GM19099 (cell line): ENCODE data around the gene LRIT3.

Experiments
- POLR2A ChIP-seq: IDR thresholded peaks from 3 replicates; pipeline ENCODE4 v1.6.1; 2011; ENCODE audit warnings: low read depth; ENCODE audit not compliant: insufficient read length; ENCODE audit errors: extremely low read depth

Gene LRIT3

DNA sequence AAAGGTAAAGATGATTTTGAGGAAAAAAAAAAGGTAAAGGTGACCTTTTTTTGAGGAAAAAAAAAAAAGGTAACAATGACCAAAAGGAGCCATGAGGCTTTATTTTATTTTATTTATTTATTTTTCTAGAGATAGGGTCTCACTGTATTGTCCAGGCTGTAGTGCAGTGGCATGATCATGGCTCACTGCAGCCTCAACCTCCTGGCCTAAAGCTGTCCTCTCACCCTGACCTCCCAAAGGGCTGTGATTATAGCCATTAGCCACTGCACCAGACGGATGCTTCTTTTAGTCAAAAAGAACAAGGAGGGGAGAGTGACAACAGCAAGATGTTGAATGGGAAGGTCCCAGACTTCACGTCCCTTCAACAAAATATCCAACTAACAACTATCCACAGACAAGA is 30.4 kb downstream of the LRIT3 start:
- no peak for TF ChIP-seq POLR2A

DNA sequence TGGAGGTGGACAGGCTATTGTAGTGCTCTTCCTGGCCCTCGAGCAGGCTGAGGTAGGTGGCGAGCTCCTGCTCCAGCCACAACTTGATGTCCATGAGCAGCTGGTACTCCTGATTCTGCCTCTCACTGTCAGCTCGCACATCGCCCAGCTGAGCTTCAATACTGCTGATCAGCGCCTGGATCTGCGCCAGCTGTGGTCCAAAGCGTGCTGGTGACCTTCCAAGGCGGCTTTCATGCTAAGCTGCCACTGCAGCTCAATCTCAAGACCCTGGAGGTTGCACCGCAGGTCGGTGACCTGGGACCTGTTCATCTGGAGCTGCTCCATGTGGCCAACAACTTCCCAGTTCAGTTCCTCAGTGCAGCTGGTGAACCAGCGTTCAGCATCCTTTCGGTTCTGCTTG is 31.2 kb downstream of the LRIT3 start:
- TF ChIP-seq POLR2A: no peak

DNA sequence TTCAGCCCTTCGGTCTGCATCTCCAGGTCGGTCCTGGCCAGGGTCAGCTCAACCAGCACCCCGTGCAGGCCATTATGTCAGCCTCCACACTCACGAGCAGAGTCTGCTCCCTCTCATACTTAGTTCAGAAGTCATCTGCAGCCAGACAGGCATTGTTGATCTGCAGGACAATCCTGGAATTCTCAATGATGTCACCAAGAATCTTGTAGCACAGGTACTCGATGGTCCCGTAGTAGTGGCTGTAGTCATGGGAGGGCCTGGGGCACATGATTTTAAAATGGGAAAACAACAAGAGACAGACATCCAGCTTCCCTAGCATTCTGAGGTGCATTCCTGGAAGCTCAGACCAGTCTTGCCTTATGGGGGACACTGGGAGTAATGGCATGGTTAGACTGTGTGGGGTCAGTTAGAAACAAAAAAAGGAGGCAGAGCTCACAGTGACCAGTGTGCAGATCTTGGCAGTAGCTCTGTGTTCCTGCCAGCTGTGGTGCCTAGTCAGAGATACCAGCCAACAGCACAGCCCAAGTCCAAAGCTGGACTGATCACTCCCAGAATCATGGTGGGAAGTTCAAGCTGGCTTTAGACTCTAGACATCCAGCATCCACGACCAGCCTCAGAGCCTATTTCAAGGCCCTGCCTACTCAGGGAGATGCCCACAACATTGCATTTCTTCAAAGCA is 31.9 kb downstream of the LRIT3 start:
- TF ChIP-seq POLR2A: no peak

DNA sequence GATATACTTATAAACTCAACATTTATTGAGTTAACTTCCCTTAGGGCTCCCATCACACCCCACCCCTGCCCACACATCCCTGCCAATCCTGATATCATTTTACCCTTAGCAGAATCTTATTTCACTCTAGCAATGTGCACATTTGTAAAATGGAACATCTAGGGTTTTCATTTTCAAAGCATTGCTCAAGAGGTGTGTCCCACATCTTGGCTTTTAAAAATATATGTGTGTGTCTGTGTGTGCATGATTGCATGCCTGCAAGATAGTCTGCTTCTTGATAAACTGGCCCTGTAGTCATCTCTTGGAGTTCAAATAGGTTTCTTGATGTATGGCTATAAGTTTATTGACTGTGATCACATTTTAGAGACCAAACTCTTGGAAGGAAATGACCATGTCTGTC is 38.4 kb downstream of the LRIT3 start:
- no peak for TF ChIP-seq POLR2A

DNA sequence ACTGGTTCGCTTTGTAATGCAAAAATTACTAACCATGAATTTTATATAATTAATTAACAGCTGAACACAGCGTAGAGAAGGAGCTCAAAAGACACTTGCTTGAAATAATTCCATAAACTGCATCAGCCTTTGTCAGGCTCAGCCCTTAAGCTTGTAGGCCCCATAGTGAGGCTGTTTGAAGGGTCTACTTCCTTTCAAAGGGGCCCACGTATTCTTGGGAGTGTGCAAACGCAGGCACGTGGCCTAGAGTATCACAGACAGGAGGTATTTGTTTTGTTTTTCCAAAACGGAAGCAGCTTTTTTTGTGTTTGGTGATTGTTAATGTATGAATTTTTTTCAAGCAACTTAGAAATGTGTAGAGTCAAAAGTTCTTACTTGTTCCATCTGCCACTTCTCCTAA is 39.2 kb downstream of the LRIT3 start:
- TF ChIP-seq POLR2A: no peak

DNA sequence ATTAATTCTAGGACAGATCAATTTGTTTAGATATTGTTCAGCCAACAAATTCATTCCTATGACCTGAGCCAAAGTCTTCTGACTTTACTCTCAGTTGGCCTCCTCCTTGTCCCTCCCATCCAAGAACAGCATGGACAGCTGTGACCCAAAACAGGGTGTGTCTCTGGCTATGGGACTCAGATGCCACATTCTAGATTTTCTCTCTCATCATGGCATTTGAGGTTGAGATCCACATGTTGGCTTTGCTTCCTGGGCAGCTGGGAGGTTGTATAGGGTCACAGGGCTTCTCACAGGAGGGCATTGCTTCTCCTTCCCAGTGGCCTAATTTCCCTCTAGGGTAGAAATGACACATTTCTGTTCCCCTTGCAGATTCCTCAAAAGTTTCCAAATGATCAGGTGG is 42.2 kb downstream of the LRIT3 start:
- no peak for TF ChIP-seq POLR2A

DNA sequence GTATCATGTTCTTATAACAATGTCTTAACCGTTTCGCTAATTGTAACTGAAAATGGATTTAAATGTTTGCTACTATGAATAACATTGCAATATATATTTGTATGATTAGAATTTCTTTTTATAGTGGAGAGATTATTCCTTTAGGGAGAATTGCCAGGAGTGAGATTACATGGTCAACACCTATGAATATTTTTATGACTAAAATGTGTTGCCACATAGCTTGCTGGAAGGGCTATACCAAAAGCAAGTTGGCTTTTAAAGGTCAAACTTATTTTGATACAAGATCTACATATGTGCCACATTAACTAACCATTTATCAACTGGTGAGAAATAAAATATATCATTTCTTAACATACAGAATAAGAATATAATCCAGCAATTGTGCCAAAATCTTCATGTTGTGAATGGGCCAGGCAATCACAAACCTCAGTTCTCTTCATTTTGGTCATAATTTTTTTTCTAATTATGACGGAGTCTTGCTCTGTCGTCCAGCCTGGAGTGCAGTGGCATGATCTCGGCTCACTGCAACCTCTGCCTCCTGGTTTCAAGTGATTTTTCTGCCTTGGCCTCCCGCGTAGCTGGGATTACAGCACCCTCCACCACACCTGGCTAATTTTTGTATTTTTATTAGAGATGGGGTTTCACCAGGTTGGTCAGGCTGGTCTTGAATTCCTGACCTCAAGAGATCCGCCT is 54.8 kb downstream of the LRIT3 start:
- no peak for TF ChIP-seq POLR2A

DNA sequence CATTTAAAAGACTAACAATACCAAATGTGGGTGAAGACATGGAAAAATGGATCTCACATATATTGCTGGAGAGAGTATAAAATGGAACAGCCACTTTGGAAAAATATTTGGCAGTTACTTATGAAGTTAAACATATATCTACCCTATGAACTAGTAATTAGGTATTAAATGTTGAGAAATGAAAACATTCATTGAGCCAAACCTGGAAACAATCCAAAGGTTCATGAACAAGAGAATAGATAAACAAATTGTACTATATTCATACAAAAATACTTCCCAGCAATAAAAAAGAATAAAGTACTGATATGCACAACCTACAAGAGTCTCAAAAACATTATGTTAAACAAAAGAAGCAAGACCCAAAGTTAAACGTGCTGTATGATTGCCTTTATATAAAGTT is 60.8 kb downstream of the LRIT3 start:
- no peak for TF ChIP-seq POLR2A

DNA sequence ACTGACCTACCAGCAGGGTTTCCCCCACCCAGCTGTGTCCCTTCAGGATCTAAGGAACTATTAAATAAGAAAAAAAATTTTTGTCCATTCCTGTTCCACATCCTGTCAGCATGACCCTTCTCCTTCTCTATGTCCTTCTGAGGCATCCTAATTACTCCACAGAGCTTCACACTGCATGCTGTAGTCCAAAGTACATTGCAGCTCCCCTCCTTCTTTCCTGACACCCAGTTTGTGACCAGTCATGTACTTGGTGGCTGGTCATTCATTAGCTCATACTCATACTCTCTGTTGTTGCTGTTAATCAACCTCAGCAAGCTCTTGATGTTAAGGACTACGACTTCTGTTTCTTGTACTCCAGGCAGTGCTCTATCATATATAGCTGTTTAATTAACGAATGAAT is 62.3 kb downstream of the LRIT3 start:
- TF ChIP-seq POLR2A: no peak

DNA sequence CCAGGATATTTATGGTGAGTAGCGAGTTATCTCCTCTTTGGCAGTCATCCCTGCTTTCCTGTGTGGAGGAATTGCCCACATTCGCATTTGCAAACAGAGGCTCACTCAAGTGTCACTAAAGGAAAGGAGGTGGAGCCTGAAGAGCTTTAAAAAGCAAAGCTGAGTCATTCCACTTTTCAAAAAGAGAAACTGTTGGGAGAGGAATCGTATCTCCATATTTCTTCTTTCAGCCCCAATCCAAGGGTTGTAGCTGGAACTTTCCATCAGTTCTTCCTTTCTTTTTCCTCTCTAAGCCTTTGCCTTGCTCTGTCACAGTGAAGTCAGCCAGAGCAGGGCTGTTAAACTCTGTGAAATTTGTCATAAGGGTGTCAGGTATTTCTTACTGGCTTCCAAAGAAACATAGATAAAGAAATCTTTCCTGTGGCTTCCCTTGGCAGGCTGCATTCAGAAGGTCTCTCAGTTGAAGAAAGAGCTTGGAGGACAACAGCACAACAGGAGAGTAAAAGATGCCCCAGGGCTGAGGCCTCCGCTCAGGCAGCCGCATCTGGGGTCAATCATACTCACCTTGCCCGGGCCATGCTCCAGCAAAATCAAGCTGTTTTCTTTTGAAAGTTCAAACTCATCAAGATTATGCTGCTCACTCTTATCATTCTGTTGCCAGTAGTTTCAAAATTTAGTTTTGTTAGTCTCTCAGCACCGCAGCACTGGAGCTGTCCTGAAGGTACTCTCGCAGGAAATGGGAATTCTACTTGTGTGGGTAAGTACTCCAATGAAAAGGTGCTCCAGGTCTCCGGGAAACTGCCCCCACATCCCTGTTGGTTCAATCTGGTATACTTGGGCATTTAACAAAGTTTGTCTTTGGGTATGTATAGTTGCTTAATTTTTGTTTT is 65.0 kb downstream of the LRIT3 start, which contains the start of gene EGF:
TSS of gene EGF (plus strand) at position 178 of the 890 bp plus-strand sequence. CDS start at position 631, 453 bp downstream.
- no peak for TF ChIP-seq POLR2A

DNA sequence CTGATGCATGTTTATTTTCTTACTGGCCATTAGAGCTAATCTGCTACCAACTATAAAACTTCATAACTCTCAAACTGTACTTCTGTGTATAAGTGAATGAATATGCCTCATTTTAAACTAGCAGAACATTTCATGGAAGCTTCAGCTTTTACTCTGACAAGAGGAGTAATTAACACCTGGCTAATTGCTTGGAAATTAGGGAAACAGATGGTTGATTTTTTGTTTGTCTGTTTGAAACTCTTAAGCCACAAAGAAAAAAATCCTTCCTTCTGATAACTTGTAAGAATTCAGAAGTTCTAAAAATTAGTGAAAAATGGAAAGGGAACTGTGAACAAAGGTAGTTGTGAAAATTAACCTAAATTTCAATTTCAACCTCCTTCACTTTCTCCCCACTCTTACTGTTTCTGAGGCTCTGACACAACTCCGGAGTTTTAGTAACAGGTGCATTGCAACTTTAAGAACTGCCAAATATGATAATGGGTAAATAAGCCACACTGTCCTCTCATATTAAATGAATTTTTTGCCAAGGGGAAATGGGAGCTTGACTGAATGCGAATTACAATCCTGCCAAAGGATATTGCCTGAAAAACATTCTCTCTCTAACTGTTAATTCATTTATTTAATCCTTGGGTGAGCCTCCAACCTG is 65.8 kb downstream of the LRIT3 start:
- no peak for TF ChIP-seq POLR2A

DNA sequence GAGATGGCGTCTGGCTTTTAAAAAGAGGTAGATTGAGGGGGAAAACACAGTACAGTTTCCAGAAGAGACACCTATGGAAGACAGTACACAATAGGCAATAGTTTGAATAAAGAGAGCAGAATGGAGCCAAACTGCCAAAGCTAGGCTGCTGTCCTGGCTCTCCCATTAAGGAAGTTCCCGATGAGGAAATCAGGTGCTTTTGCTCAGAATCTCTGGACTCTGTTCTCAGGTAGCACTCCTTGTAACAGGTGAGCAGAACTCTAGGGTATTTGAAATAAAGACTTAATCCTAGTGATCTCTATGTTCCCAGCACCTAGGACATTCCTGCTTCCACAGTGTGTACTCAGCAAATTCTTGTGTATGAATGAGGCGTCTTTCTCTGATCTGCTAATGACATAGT is 66.4 kb downstream of the LRIT3 start:
- TF ChIP-seq POLR2A: no peak

DNA sequence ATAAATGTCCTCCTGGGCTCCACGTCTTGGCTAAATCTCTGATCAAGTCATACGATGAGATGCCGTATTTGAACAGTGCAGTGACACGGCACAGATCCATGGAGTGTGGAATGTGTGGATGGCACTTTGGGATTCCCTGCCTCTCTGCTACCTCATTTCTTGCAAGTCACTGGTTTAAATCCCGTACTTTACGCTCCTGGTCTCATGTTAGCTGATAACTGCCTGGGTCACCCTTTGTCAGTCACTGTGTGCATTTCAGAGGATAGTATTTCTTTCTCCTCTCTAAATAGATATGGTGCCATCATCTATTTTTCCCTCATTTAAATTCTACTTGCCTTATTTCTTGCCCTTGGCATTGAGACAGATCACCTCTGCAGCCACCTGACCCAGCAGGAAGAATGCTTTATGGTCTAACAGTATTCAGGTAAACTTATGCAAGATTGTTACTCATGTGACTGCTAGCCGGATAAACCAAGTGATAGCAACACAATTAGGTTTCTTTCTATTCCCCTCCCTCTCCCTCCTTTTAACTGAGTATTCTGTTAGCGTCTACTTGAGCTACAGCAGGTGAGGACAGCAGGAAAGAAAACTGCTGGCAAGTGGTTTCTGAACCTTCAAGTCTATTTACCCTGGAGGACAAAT is 67.6 kb downstream of the LRIT3 start:
- no peak for TF ChIP-seq POLR2A

DNA sequence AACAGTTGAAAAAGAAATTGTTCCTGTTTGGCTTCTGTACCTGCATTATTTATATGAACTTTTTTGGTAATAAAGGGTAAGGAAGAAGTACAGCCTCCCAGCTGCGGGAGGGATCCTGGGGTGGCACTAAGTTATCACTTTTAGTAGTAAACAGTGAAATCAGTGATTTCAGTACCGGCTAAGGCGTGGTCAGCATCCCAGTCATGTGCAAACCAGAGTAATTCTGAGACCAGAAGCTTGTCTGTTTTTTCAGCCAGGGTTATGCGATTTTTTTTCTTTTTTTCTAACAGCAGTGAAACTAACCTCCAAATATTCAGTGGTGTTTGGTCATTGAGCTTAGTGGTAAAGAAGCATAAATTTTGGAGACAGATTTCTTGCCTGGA is 68.1 kb downstream of the LRIT3 start:
- no peak for TF ChIP-seq POLR2A

DNA sequence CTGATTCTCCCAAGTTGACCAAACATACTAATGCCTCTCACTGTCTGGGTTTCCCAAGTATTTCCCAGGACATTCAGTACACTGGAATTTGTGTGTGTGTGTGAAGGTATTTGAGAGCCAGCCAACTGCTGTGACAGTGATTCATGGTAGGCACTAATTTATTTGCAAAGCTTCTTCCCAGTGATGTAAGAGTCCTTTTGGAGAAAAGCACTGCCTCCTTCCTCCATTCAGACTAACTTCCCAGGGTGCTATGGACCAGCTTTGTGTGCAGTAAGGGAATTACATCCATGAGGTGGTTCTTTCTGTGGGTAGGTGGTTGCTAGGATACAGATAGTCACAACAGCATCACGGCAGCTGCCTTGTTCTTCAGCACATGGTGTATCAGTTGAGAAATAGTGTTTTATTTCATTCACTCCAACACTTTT is 73.5 kb downstream of the LRIT3 start:
- TF ChIP-seq POLR2A: no peak
